Left ventricle myocardium inferior (tissue), 1 donor: Measurements from ENCODE around the gene USP12. TPM values are rescaled to one million over a fixed set of nuclear protein-coding genes. Genes with fewer than 3 reads are reported as not detected.
"Not testable (repeated sequence)": the region's sequence is repeated elsewhere in the genome, so short reads cannot be mapped to it uniquely, and the experiment has no call there.

Source experiments
- DNase-seq: peaks from one replicate; pipeline ENCODE4 v3.0.0-alpha.2; 2020
- H3K27ac ChIP-seq: fragments of 200-600 bp; replicated peaks from 2 replicates; pipeline ENCODE4 v1.8.0; 2021
- H3K27me3 ChIP-seq: fragments of 200-600 bp; 2 replicates; pipeline ENCODE4 v1.8.0; 2021; ENCODE audit warnings: low read depth
- H3K36me3 ChIP-seq: fragments of 200-600 bp; 2 replicates; pipeline ENCODE4 v1.8.0; 2021
- H3K4me1 ChIP-seq: fragments of 200-600 bp; 2 replicates; pipeline ENCODE4 v1.8.0; 2021
- H3K4me3 ChIP-seq: fragments of 200-600 bp; 2 replicates; pipeline ENCODE4 v1.8.0; 2021; ENCODE audit warnings: mild to moderate bottlenecking, moderate library complexity
- H3K9me3 ChIP-seq: fragments of 200-600 bp; replicated peaks from 2 replicates; pipeline ENCODE4 v1.8.0; 2021
- intact Hi-C: fragments of 100-400 bp; cut with micrococcal nuclease; formaldehyde crosslinking; loops from one replicate; pipeline ENCODE4 v1.11.0; 2022
- total RNA-seq: library from RNA; stranded (reverse); fragmentation: NEBNext Ultra II Directional; extraction: Animal tissue kit (Norgen Biotek cat#: 25700); gene quantifications from one replicate; pipeline ENCODE4 v1.2.1, GENCODE V29; 2021
- TF ChIP-seq, protein P1 (sequence below): fragments of 200-600 bp; IDR thresholded peaks from 2 replicates; pipeline ENCODE4 v1.8.0; 2021; ENCODE audit warnings: antibody characterized with exemption, mild to moderate bottlenecking, borderline replicate concordance
- donor health status: DM: no; HTN: yes; CAD: no; lungs with severe emphysema.

USP12 gene
- total RNA-seq, 1 donor from 2014 or later = 16.8 TPM

DNA sequence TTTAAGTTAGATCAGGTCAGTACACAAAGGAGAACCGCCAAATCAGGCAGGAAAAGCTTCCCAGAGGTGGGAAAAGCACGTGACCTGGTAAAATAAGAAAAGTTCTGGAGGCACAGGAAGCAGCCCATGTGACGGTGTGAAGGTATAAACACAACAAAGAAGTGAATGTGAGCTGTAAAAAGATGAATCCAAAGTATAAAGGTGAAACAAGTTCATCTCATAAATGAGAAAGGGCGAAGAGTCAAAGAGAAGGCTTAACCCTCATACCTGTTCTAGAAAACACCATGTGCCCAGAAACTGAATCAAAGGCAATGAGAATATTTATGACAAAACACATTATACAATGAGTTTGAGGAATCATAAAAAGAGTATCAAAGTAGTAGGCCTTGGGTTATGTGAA lies 47.0 kb downstream of the USP12 start:
- Histone ChIP-seq H3K9me3 (peaks cover 3% of the 10 kb centered on the region), H3K27me3 (no peaks in the 10 kb centered on the region), H3K27ac (no peak overlapping the region), H3K4me1 (peaks cover 65% of the 10 kb centered on the region), H3K36me3 (no peaks in the 10 kb centered on the region), H3K4me3 (no peak overlapping the region)
- TF ChIP-seq, protein P1, sequence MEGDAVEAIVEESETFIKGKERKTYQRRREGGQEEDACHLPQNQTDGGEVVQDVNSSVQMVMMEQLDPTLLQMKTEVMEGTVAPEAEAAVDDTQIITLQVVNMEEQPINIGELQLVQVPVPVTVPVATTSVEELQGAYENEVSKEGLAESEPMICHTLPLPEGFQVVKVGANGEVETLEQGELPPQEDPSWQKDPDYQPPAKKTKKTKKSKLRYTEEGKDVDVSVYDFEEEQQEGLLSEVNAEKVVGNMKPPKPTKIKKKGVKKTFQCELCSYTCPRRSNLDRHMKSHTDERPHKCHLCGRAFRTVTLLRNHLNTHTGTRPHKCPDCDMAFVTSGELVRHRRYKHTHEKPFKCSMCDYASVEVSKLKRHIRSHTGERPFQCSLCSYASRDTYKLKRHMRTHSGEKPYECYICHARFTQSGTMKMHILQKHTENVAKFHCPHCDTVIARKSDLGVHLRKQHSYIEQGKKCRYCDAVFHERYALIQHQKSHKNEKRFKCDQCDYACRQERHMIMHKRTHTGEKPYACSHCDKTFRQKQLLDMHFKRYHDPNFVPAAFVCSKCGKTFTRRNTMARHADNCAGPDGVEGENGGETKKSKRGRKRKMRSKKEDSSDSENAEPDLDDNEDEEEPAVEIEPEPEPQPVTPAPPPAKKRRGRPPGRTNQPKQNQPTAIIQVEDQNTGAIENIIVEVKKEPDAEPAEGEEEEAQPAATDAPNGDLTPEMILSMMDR = no peak
- intact Hi-C loops = no loop called here
- DNase-seq = no peak

DNA sequence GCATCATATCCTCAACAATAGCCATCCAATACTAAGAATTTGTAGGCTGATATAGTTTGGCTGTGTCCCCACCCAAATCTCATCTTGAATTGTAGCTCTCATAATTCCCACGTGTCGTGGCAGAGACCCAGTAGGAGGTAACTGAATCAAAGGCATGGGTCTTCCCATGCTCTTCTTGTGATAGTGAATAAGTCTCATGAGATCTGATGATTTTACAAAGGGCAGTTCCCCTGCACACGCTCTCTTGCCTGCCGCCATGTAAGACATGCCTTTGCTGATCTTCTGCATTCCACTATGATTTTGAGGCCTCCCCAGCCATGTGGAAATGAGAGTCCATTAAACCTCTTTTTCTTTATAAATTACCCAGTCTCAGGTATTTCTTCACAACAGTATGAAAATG lies 48.2 kb downstream of the USP12 start:
- intact Hi-C loops, H3K4me3 ChIP-seq, H3K27ac ChIP-seq, H3K36me3 ChIP-seq, DNase-seq, H3K9me3 ChIP-seq, H3K27me3 ChIP-seq: not testable (repeated sequence)
- H3K4me1 ChIP-seq = peaks cover 66% of the 10 kb centered on the region

DNA sequence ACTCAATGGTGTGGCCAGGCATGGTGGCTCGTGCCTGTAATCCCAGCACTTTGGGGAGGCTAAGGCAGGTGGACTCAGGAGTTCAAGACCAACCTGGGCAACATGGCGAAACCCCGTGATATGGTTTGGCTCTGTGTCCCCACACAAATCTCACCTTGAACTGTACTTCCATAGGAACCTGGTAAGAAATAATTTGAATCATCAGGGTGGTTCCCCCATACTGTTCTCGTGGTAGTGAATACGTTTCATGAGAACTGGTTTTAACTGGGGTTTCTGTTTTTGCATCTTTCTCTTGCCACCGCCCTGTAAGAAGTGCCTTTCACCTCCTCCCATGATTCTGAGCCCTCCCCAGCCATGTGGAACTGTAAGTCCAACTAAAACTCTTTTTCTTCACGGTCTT lies 49.6 kb downstream of the USP12 start:
- H3K4me3 ChIP-seq = no peak overlapping the region
- DNase-seq = no peak
- H3K36me3 ChIP-seq = no peaks in the 10 kb centered on the region
- H3K9me3 ChIP-seq = no peaks in the 10 kb centered on the region
- peaks cover 69% of the 10 kb centered on the region for H3K4me1 ChIP-seq
- TF ChIP-seq, protein P1 = no peak
- intact Hi-C loops = no loop called here
- no peaks in the 10 kb centered on the region for H3K27me3 ChIP-seq
- H3K27ac ChIP-seq = no peak overlapping the region

DNA sequence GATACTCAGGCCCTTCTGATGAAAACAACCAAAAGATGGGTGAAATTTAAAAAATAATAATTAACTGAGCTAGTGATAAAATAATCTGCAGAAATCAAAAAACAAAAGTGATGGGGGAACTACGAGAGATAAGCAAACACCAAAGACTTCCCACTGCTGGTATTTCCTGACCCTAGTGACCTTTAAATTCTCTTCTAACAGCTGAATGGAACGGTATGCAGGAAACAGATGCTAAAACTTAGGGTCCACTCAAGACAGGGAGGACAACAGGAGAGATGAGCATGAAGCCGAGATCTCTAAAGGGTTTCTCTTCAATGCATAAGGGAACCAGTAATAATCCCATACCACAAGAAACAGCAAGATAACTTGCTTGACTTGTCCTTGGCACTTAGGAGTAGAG lies 50.8 kb downstream of the USP12 start:
- intact Hi-C loops = no loop called here
- TF ChIP-seq, protein P1 = no peak
- H3K4me3 ChIP-seq = no peak overlapping the region
- peaks cover 2% of the 10 kb centered on the region for H3K36me3 ChIP-seq
- peaks cover 60% of the 10 kb centered on the region for H3K4me1 ChIP-seq
- no peak for DNase-seq
- H3K27ac ChIP-seq = no peak overlapping the region
- H3K27me3 ChIP-seq = no peaks in the 10 kb centered on the region
- H3K9me3 ChIP-seq = no peaks in the 10 kb centered on the region

DNA sequence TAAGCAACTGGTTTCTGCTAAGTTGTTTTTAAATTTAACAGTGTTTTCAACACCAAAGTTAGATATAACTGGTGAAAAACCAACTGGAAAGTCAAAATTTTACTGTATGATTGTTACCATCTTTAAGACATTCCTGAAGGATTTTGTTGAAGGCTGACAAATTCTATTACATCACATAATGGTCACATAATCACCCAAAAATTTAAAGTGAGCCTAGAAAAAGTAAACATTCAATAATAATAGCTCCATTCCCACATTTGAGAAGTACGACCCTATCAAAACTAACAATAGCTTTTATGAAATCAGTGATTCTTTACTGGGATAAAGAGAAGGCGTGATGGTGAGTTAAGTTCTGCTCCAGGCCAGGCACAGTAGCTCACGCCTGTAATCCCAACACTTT lies 51.6 kb downstream of the USP12 start:
- Histone ChIP-seq H3K4me1 (peaks cover 52% of the 10 kb centered on the region), H3K27me3 (no peaks in the 10 kb centered on the region), H3K4me3 (no peak overlapping the region), H3K36me3 (peaks cover 9% of the 10 kb centered on the region), H3K27ac (no peak overlapping the region), H3K9me3 (no peaks in the 10 kb centered on the region)
- DNase-seq = no peak
- intact Hi-C loops = no loop called here
- TF ChIP-seq, protein P1 = no peak

DNA sequence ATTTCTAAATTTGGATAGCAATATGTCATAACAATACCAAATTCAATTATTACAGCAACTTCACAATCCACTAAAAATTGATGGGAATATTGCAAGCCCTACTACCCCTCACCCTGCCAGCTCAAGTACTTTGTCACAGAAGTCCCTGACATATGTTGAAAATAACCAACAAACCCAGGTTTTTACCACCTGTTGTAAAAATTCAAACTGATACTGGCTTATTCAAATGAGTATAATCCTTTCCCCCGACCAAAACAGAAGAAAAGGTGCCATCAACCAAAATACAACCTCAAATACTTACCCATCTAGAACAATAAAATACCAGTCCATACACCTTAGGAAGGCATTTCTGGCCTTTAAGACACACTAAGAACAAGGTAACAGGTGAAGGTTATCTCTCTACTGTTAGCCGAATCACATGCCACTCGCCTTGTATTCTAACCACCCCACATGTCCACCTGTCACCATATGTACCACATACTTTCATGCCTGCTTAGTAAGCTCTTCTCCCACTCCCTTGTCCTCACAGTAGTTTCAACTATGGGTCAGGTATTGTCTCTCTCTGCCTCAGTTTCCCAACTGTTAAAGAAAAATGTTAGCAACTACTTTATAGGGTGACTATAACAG lies 53.1 kb downstream of the USP12 start:
- peaks cover 10% of the 10 kb centered on the region for H3K36me3 ChIP-seq
- intact Hi-C loops = no loop called here
- peaks cover 52% of the 10 kb centered on the region for H3K4me1 ChIP-seq
- no peaks in the 10 kb centered on the region for H3K27me3 ChIP-seq
- TF ChIP-seq, protein P1 = no peak
- H3K9me3 ChIP-seq = no peaks in the 10 kb centered on the region
- H3K27ac ChIP-seq = no peak overlapping the region
- no peak overlapping the region for H3K4me3 ChIP-seq
- no peak for DNase-seq
